ENCODE measurements around the gene TMPRSS11D. TPM values are rescaled to one million over a fixed set of nuclear protein-coding genes. Genes with fewer than 3 reads are reported as not detected.
A peak's percentile ranks its signal among the peaks of the same experiment; 100 is the strongest.

TMPRSS11D gene
- total and polyA plus RNA-seq, 2 of the 4 experiments (the other 2 are of a cell fraction): not detected

DNA sequence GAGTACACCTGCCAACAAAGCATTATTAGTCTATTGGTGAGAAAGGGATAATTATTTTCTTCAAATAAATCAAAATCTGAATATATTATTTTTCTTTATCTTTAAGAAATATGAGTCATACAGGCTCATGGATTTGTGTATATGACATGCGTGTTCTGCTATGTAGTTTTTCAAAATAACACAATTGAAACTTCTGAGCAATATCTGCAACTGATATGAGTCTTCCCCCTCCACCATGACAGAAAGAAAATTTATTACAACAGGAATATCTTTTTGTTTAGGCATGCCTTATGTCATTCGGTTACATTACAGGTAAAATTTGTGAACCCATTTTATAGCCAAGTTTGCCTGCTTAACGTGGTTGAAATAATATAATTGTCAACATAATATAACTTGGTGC, 47.5 kb upstream of the TMPRSS11D start (continued):
- no peak for TF ChIP-seq MAFK (IDR thresholded peaks at IDR 0.05; ENCODE audit: low read depth, low read length)
- TF ChIP-seq NFE2L2 (IDR thresholded peaks at IDR 0.05; ENCODE audit: low read depth, low read length): no peak
- no peak for TF ChIP-seq MXI1 (IDR thresholded peaks at IDR 0.05; ENCODE audit: borderline replicate concordance, low read depth, low read length)
- no peak for TF ChIP-seq BHLHE40 (IDR thresholded peaks at IDR 0.05; ENCODE audit: low read depth, low read length)
- no peak for TF ChIP-seq CHD1 (IDR thresholded peaks at IDR 0.05; ENCODE audit: low read depth, low read length)

GRCh38 chr4:67929426-67929825, 45.6 kb upstream of the TMPRSS11D start:
- Histone ChIP-seq H2BK20ac (ENCODE audit: low read depth, low read length) (no peak overlapping the region), H3K56ac (ENCODE audit: extremely low read depth, insufficient read depth, low read length) (no peak overlapping the region), H3K4ac (ENCODE audit: low read depth, low read length) (no peak overlapping the region), H3K27ac (ENCODE audit: insufficient read depth, low read length) (no peak overlapping the region), H2AFZ (replicated peaks; ENCODE audit: low read length, poor library complexity) (no peak overlapping the region), H3K9me1 (ENCODE audit: insufficient read depth, low read length) (no peaks in the 10 kb centered on the region), H2BK15ac (ENCODE audit: low read depth, low read length) (no peak overlapping the region), H3K9ac (ENCODE audit: low read depth, low read length) (no peak overlapping the region), H2BK120ac (ENCODE audit: low read depth, low read length) (no peak overlapping the region), H2AK5ac (ENCODE audit: low read depth, low read length) (no peak overlapping the region), H3K18ac (ENCODE audit: low read depth, low read length) (no peak overlapping the region), H3K4me2 (ENCODE audit: low read depth, low read length) (no peak overlapping the region), H3K4me3 (ENCODE audit: insufficient read depth, low read depth, low read length) (no peak overlapping the region), H3K23ac (ENCODE audit: low read depth, low read length) (no peak overlapping the region), H2AK9ac (replicated peaks; ENCODE audit: low read depth, low read length, poor library complexity) (no peak overlapping the region), H4K20me1 (ENCODE audit: insufficient read depth, low read length) (no peaks in the 10 kb centered on the region), H3K14ac (replicated peaks; ENCODE audit: low read depth, low read length) (no peak overlapping the region), H3K36me3 (ENCODE audit: control insufficient read depth, insufficient read depth, low read length) (no peaks in the 10 kb centered on the region), H3K4me1 (ENCODE audit: control insufficient read depth, insufficient read depth, low read length) (no peaks in the 10 kb centered on the region), H4K5ac (ENCODE audit: low read depth, low read length) (no peak overlapping the region), H3K9me3 (ENCODE audit: control insufficient read depth, insufficient read depth, low read length) (no peaks in the 10 kb centered on the region), H3K27me3 (ENCODE audit: control insufficient read depth, insufficient read depth, low read length) (no peaks in the 10 kb centered on the region; the same call in 1 of the 2 replicates), H4K8ac (ENCODE audit: low read depth in 2 of 2, low read length in 2 of 2) (no peak overlapping the region), H2BK5ac (ENCODE audit: low read depth, low read length, poor library complexity, severe bottlenecking) (no peak overlapping the region), H3K79me1 (ENCODE audit: low read depth in 1 of 2, low read length in 2 of 2) (no peaks in the 10 kb centered on the region), H4K91ac (ENCODE audit: insufficient read depth, low read depth, low read length) (no peak overlapping the region)
- CTCF ChIA-PET: interaction anchor here (1.3 kb wide), 1 partner anchor 19 kb away, joined by 5 read pairs; no protein-coding TSS in a partner anchor
- no TSS peak for BruUV-seq (replicated peaks)
- dilution Hi-C loops (cut with HindIII; ENCODE audit: low sequenced_read_pairs, unreplicated experiment) (no loop called here), in situ Hi-C loops (cut with MboI; ENCODE audit: low sequenced_read_pairs) (no loop called here), intact Hi-C loops (cut with micrococcal nuclease) (no loop called here)
- WGBS, 2 experiments (ENCODE audit: extremely low coverage in 2 of 2, insufficient read length in 1 of 2): no CpG with 5 or more reads among the region's 3 CpGs
- DNase-seq (peak; percentile 32), ATAC-seq (ENCODE audit: low read depth) (no peak)
- POLR2A ChIA-PET (ENCODE audit: unreplicated experiment): no interaction called here
- TF ChIP-seq, protein P1, sequence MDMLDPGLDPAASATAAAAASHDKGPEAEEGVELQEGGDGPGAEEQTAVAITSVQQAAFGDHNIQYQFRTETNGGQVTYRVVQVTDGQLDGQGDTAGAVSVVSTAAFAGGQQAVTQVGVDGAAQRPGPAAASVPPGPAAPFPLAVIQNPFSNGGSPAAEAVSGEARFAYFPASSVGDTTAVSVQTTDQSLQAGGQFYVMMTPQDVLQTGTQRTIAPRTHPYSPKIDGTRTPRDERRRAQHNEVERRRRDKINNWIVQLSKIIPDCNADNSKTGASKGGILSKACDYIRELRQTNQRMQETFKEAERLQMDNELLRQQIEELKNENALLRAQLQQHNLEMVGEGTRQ (IDR thresholded peaks at IDR 0.05; ENCODE audit: low read depth, low read length): no peak
- TF ChIP-seq MAZ (IDR thresholded peaks at IDR 0.05; ENCODE audit: borderline replicate concordance, low read depth, low read length): no peak
- no peak for TF ChIP-seq SMC3 (IDR thresholded peaks at IDR 0.05; ENCODE audit: low read depth, low read length)
- no peak for TF ChIP-seq POLR2A (IDR thresholded peaks at IDR 0.05; ENCODE audit: low read depth, low read length)
- TF ChIP-seq, protein P2, sequence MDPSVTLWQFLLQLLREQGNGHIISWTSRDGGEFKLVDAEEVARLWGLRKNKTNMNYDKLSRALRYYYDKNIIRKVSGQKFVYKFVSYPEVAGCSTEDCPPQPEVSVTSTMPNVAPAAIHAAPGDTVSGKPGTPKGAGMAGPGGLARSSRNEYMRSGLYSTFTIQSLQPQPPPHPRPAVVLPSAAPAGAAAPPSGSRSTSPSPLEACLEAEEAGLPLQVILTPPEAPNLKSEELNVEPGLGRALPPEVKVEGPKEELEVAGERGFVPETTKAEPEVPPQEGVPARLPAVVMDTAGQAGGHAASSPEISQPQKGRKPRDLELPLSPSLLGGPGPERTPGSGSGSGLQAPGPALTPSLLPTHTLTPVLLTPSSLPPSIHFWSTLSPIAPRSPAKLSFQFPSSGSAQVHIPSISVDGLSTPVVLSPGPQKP (IDR thresholded peaks at IDR 0.05; ENCODE audit: borderline replicate concordance, low read depth, low read length): no peak
- no peak for TF ChIP-seq CEBPB (IDR thresholded peaks at IDR 0.05; ENCODE audit: low read depth, low read length)
- no peak for TF ChIP-seq FOS (IDR thresholded peaks at IDR 0.05; ENCODE audit: low read depth, low read length)
- no peak for TF ChIP-seq CTCF (conservative IDR thresholded peaks at IDR 0.05; ENCODE audit: low read depth, low read length)
- TF ChIP-seq MXI1 (IDR thresholded peaks at IDR 0.05; ENCODE audit: borderline replicate concordance, low read depth, low read length): no peak
- no peak for TF ChIP-seq MAFK (IDR thresholded peaks at IDR 0.05; ENCODE audit: low read depth, low read length)
- no peak for TF ChIP-seq RCOR1 (IDR thresholded peaks at IDR 0.05; ENCODE audit: insufficient replicate concordance, low read length)
- no peak for TF ChIP-seq RAD21 (IDR thresholded peaks at IDR 0.05; ENCODE audit: low read length)
- no peak for TF ChIP-seq NFE2L2 (IDR thresholded peaks at IDR 0.05; ENCODE audit: low read depth, low read length)
